K562 (cell line): Measurements from ENCODE around the gene CSTF1. TPM values are rescaled to one million over a fixed set of nuclear protein-coding genes. Genes with fewer than 3 reads are reported as not detected.

ENCODE experiments used
- TOE1 ChIP-seq, 2 experiments: fragments of 450-650 bp in 1 of 2; sonication (generic) in 1 of 2; formaldehyde crosslinking in 1 of 2; IDR thresholded peaks; 2 replicates each; pipeline versions ENCODE4 v1.7.1 to v1.8.0; 2016 to 2022; ENCODE audit warnings: borderline replicate concordance in 2 of 2, mild to moderate bottlenecking in 2 of 2, antibody characterized with exemption in 1 of 2, inconsistent platforms in 1 of 2, low read depth in 1 of 2, missing genetic modification reagents in 1 of 2, moderate library complexity in 1 of 2
- USF2 ChIP-seq: sonication (generic); formaldehyde crosslinking; IDR thresholded peaks from 2 replicates; pipeline ENCODE4 v1.5.0; 2020; ENCODE audit warnings: missing genetic modification reagents
- polyA plus RNA-seq, 8 experiments: library from polyadenylated mRNA; depleted of rRNA in 4 of 8; stranded (reverse) in 5 of 8; unstranded in 3 of 8; fragments of >200 nt; fragmentation: Nextera tagmentation in 2 of 8; fragmentation: Illumina TruSeq in 1 of 8; extraction: Ambion mirVana in 2 of 8; extraction: Trizol in 1 of 8; gene quantifications; 2 replicates each; pipeline versions ENCODE4 v1.2.1 to v1.2.3, GENCODE V29; 2011 to 2014; ENCODE audit warnings: inconsistent platforms in 1 of 8, missing spikeins in 1 of 8
- total RNA-seq, 7 experiments: library from RNA; depleted of rRNA in 6 of 7; stranded (reverse); fragments of >200 nt in 6 of 7; fragmentation: Illumina TruSeq in 2 of 7; extraction: Trizol in 2 of 7; gene quantifications; 2 replicates each; pipeline versions ENCODE4 v1.2.1 to v1.2.3, GENCODE V29; 2011 to 2021; ENCODE audit warnings: low replicate concordance in 1 of 7
- TF ChIP-seq, protein P1 (sequence below): fragments of 450-650 bp; IDR thresholded peaks from 2 replicates; pipeline ENCODE4 v1.6.1; 2017; ENCODE audit warnings: antibody characterized with exemption, mild to moderate bottlenecking

The CSTF1 gene
- total and polyA plus RNA-seq, 9 of the 15 experiments (the other 6 are each of a cell fraction or from before 2014, with no cell fraction given), result 30.8 to 110 (median 53.4) TPM

- peak; percentile 21; the same call in 1 of the 2 replicates for TF ChIP-seq USF2 (CRISPR knock-in tag)
- TF ChIP-seq, protein P1, sequence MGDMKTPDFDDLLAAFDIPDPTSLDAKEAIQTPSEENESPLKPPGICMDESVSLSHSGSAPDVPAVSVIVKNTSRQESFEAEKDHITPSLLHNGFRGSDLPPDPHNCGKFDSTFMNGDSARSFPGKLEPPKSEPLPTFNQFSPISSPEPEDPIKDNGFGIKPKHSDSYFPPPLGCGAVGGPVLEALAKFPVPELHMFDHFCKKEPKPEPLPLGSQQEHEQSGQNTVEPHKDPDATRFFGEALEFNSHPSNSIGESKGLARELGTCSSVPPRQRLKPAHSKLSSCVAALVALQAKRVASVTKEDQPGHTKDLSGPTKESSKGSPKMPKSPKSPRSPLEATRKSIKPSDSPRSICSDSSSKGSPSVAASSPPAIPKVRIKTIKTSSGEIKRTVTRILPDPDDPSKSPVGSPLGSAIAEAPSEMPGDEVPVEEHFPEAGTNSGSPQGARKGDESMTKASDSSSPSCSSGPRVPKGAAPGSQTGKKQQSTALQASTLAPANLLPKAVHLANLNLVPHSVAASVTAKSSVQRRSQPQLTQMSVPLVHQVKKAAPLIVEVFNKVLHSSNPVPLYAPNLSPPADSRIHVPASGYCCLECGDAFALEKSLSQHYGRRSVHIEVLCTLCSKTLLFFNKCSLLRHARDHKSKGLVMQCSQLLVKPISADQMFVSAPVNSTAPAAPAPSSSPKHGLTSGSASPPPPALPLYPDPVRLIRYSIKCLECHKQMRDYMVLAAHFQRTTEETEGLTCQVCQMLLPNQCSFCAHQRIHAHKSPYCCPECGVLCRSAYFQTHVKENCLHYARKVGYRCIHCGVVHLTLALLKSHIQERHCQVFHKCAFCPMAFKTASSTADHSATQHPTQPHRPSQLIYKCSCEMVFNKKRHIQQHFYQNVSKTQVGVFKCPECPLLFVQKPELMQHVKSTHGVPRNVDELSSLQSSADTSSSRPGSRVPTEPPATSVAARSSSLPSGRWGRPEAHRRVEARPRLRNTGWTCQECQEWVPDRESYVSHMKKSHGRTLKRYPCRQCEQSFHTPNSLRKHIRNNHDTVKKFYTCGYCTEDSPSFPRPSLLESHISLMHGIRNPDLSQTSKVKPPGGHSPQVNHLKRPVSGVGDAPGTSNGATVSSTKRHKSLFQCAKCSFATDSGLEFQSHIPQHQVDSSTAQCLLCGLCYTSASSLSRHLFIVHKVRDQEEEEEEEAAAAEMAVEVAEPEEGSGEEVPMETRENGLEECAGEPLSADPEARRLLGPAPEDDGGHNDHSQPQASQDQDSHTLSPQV, result 0 out of 2 replicates have a peak, but pooled peaks have one; percentile 26
- TF ChIP-seq TOE1 (IDR thresholded peaks at IDR 0.05; ENCODE audit: borderline replicate concordance), result peak; percentile 81
- no peak for TF ChIP-seq TOE1 (CRISPR knock-in tag; IDR thresholded peaks at IDR 0.05; ENCODE audit: borderline replicate concordance, low read depth)
These were observed 23.9 kb upstream of the CSTF1 start (continued) for GRCh38 chr20:56368351-56369134.
